Measurements from ENCODE around the gene EXOC6B. TPM values are rescaled to one million over a fixed set of nuclear protein-coding genes. Genes with fewer than 3 reads are reported as not detected.

EXOC6B gene
- total RNA-seq, 2 donors from 2014 or later: 51.3 to 68.9 TPM

DNA sequence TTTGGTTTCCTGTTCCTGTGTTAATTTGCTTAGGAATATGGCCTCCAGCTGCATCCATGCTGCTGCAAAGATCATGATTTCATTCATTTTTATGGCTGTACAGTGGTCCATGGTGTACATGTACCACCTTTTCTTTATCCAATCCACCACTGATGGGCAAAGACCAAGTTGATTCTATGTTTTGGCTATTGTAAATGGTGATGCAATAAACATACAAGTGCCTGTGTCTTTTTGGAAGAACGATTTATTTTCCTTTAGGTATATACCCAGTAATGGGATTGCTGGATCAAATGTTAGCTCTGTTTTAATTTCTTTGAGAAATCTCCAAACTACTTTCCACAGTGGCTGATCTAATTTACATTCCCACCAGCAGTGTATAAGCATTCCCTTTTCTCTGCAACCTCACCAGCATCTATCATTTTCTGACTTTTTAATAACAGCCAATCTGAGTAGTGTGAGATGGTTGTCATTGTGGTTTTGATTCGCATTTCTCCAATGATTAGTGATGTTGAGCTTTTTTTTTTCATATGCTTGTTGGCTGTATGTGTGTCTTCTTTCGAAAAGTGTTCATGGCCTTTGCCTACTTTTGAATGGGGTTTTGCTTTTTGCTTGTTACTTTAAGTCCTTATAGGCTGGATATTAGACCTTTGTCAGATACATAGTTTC, 19.4 kb downstream of the EXOC6B start:
- Histone ChIP-seq H3K27me3 (ENCODE audit: control insufficient read depth, insufficient read depth, low read length, poor library complexity, severe bottlenecking) (no peaks in the 10 kb centered on the region), H3K4me1 (ENCODE audit: control insufficient read depth, insufficient read depth, low read length) (no peaks in the 10 kb centered on the region), H3K4me3 (ENCODE audit: low read length) (no peak overlapping the region), H3K36me3 (ENCODE audit: control insufficient read depth, insufficient read depth, low read length) (peaks cover 31% of the 10 kb centered on the region), H3K9me3 (ENCODE audit: control insufficient read depth, low read length) (peaks cover 23% of the 10 kb centered on the region), H3K27ac (ENCODE audit: low read depth, low read length) (no peak overlapping the region), H3K9ac (ENCODE audit: extremely low read depth, low read length, poor library complexity, severe bottlenecking) (no peak overlapping the region)
- no peak overlapping the region for H3K27ac Mint-ChIP-seq
- TF ChIP-seq, protein P1, sequence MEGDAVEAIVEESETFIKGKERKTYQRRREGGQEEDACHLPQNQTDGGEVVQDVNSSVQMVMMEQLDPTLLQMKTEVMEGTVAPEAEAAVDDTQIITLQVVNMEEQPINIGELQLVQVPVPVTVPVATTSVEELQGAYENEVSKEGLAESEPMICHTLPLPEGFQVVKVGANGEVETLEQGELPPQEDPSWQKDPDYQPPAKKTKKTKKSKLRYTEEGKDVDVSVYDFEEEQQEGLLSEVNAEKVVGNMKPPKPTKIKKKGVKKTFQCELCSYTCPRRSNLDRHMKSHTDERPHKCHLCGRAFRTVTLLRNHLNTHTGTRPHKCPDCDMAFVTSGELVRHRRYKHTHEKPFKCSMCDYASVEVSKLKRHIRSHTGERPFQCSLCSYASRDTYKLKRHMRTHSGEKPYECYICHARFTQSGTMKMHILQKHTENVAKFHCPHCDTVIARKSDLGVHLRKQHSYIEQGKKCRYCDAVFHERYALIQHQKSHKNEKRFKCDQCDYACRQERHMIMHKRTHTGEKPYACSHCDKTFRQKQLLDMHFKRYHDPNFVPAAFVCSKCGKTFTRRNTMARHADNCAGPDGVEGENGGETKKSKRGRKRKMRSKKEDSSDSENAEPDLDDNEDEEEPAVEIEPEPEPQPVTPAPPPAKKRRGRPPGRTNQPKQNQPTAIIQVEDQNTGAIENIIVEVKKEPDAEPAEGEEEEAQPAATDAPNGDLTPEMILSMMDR (conservative IDR thresholded peaks at IDR 0.05): no peak
- H3K9me3 Mint-ChIP-seq: peaks cover 17% of the 10 kb centered on the region
- WGBS, 2 experiments (ENCODE audit: insufficient coverage in 1 of 2, insufficient read length in 1 of 2): 83 to 100% methylated on average over 1 to 2 of the region's 3 CpGs
- H3K36me3 Mint-ChIP-seq (ENCODE audit: low read depth): peaks cover 34% of the 10 kb centered on the region
- H3K4me3 Mint-ChIP-seq: no peak overlapping the region
- no peaks in the 10 kb centered on the region for H3K27me3 Mint-ChIP-seq (ENCODE audit: insufficient read depth)
- no peak for DNase-seq
- no peaks in the 10 kb centered on the region for H3K4me1 Mint-ChIP-seq

DNA sequence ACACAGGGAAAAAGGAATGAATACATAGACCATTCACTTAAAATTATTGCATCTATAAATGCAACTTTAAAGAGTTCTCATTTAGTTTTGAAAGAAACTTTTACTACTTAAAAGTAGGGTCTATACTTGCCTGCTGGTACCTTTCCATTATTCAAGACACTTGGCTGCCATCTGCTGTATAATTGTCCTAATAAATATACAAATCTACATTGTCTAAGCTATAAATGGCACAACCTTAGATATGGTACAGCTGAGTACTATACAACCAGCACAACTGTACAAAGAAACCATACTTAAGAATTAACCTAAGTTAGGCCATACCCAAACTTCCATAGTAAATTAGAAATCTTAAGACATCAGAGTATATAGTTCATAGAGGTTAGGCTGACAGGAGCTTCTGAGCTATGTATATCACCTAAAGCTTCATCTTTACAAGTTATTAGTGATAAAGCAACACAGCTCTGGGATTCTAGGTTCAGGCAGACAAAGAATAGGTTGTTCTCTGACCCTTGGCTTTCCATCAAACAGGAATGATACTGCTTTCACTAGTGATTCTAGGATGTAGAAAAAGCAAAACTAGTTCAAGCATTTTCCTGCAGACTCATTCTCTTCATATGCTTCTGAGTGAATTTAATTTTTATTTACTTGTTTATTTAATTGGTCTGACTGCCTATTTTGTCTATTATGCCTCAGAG, 22.1 kb downstream of the EXOC6B start:
- H3K4me3 Mint-ChIP-seq: no peak overlapping the region
- Histone ChIP-seq H3K4me3 (ENCODE audit: low read length) (no peak overlapping the region), H3K27me3 (ENCODE audit: control insufficient read depth, insufficient read depth, low read length, poor library complexity, severe bottlenecking) (no peaks in the 10 kb centered on the region), H3K9ac (ENCODE audit: extremely low read depth, low read length, poor library complexity, severe bottlenecking) (no peak overlapping the region), H3K9me3 (ENCODE audit: control insufficient read depth, low read length) (peaks cover 2% of the 10 kb centered on the region), H3K27ac (ENCODE audit: low read depth, low read length) (no peak overlapping the region), H3K36me3 (ENCODE audit: control insufficient read depth, insufficient read depth, low read length) (peaks cover 15% of the 10 kb centered on the region), H3K4me1 (ENCODE audit: control insufficient read depth, insufficient read depth, low read length) (no peaks in the 10 kb centered on the region)
- DNase-seq: no peak
- H3K36me3 Mint-ChIP-seq (ENCODE audit: low read depth): peaks cover 15% of the 10 kb centered on the region
- no peaks in the 10 kb centered on the region for H3K4me1 Mint-ChIP-seq
- TF ChIP-seq, protein P1 (conservative IDR thresholded peaks at IDR 0.05): no peak
- no peaks in the 10 kb centered on the region for H3K27me3 Mint-ChIP-seq (ENCODE audit: insufficient read depth)
- H3K27ac Mint-ChIP-seq: no peak overlapping the region
- H3K9me3 Mint-ChIP-seq: peaks cover 5% of the 10 kb centered on the region

DNA sequence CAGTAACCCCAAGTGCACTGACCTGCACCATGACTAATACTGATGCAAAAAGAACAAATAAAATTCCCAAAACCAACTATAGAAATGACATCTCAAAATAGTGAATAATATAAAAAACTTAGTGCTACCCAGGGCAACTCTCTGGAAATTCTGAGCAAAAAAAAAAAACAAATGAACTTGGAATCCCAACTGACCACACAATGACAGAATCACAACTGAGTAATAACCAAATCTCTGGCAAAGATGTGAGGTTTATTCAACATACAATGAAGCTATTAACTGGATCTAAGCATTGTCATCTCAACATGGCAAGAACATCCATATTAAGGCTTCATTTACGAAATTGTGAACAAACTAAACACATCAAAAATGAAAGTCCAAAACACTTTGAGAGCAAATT, 22.7 kb downstream of the EXOC6B start:
- Mint-ChIP-seq H3K27me3 (ENCODE audit: insufficient read depth) (no peaks in the 10 kb centered on the region), H3K4me3 (no peak overlapping the region), H3K9me3 (peaks cover 3% of the 10 kb centered on the region), H3K36me3 (ENCODE audit: low read depth) (peaks cover 13% of the 10 kb centered on the region), H3K27ac (no peak overlapping the region), H3K4me1 (no peaks in the 10 kb centered on the region)
- TF ChIP-seq, protein P1 (conservative IDR thresholded peaks at IDR 0.05): no peak
- no peak overlapping the region for H3K9ac ChIP-seq (ENCODE audit: extremely low read depth, low read length, poor library complexity, severe bottlenecking)
- H3K9me3 ChIP-seq (ENCODE audit: control insufficient read depth, low read length): no peaks in the 10 kb centered on the region
- no peaks in the 10 kb centered on the region for H3K27me3 ChIP-seq (ENCODE audit: control insufficient read depth, insufficient read depth, low read length, poor library complexity, severe bottlenecking)
- DNase-seq: no peak
- H3K27ac ChIP-seq (ENCODE audit: low read depth, low read length): no peak overlapping the region
- peaks cover 14% of the 10 kb centered on the region for H3K36me3 ChIP-seq (ENCODE audit: control insufficient read depth, insufficient read depth, low read length)
- H3K4me1 ChIP-seq (ENCODE audit: control insufficient read depth, insufficient read depth, low read length): no peaks in the 10 kb centered on the region
- no peak overlapping the region for H3K4me3 ChIP-seq (ENCODE audit: low read length)
- WGBS, 2 experiments (ENCODE audit: insufficient coverage in 1 of 2, insufficient read length in 1 of 2): 80% methylated on average over 1 of the region's 1 CpG; no CpG with 5 or more reads in 1 of the 2 experiments
